ENCODE data around the gene FUT8.

DNA sequence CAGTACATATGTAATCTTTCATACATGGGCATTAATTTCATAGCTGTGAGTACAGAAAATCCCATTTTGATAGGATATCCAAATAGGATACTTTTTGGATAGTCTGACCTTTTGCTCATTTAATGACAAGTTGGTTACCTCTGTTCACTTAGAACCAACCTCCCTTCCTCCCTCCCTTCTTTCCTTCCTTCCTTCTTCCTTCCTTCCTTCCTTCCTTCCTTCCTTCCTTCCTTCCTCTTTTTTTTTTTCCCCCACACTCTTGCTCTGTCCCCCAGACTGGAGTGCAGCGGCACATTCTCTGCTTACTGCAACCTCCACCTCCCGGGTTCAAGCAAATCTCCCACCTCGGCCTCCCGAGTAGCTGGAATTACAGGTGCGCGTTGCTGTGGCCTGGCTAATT is 162.9 kb downstream of the FUT8 start:
- TF ChIP-seq POLR2AphosphoS5 (IDR thresholded peaks at IDR 0.05), result no peak
- TF ChIP-seq, protein P1, sequence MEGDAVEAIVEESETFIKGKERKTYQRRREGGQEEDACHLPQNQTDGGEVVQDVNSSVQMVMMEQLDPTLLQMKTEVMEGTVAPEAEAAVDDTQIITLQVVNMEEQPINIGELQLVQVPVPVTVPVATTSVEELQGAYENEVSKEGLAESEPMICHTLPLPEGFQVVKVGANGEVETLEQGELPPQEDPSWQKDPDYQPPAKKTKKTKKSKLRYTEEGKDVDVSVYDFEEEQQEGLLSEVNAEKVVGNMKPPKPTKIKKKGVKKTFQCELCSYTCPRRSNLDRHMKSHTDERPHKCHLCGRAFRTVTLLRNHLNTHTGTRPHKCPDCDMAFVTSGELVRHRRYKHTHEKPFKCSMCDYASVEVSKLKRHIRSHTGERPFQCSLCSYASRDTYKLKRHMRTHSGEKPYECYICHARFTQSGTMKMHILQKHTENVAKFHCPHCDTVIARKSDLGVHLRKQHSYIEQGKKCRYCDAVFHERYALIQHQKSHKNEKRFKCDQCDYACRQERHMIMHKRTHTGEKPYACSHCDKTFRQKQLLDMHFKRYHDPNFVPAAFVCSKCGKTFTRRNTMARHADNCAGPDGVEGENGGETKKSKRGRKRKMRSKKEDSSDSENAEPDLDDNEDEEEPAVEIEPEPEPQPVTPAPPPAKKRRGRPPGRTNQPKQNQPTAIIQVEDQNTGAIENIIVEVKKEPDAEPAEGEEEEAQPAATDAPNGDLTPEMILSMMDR (IDR thresholded peaks at IDR 0.05), result no peak
- no peak for TF ChIP-seq POLR2A (IDR thresholded peaks at IDR 0.05)
- TF ChIP-seq EP300 (IDR thresholded peaks at IDR 0.05; ENCODE audit: low read depth), result no peak
